Stimulated activated memory B cell treated with anti-CD40 and anti-IgM and Interleukin-4, amounts not matched to agents 10 μg/mL and 1 μg/mL and 100 μg/mL, for 72 hours (primary cell): ENCODE measurements around the gene CD69.
A peak's percentile ranks its signal among the peaks of the same experiment; 100 is the strongest.
"Not testable (repeated sequence)": the region's sequence is repeated elsewhere in the genome, so short reads cannot be mapped to it uniquely, and the experiment has no call there.

Experiments used
- ATAC-seq: fragments of 150-1000 bp; cut with Tn5 transposase; 2 replicates; pipeline ENCODE4 v1.10.0; 2021
- H3K27ac Mint-ChIP-seq: one replicate; pipeline ENCODE4 v1.8.0; 2022; ENCODE audit warnings: mild to moderate bottlenecking, mixed read lengths
- H3K27me3 Mint-ChIP-seq: one replicate; pipeline ENCODE4 v1.8.0; 2022; ENCODE audit warnings: mixed read lengths
- H3K36me3 Mint-ChIP-seq: one replicate; pipeline ENCODE4 v1.8.0; 2022; ENCODE audit warnings: mixed read lengths
- H3K4me1 Mint-ChIP-seq: one replicate; pipeline ENCODE4 v1.8.0; 2022; ENCODE audit warnings: mixed read lengths
- H3K4me3 Mint-ChIP-seq: one replicate; pipeline ENCODE4 v1.8.0; 2022; ENCODE audit warnings: mild to moderate bottlenecking, moderate library complexity, mixed read lengths
- H3K9me3 Mint-ChIP-seq: one replicate; pipeline ENCODE4 v1.8.0; 2022; ENCODE audit warnings: mixed read lengths

The CD69 gene

DNA sequence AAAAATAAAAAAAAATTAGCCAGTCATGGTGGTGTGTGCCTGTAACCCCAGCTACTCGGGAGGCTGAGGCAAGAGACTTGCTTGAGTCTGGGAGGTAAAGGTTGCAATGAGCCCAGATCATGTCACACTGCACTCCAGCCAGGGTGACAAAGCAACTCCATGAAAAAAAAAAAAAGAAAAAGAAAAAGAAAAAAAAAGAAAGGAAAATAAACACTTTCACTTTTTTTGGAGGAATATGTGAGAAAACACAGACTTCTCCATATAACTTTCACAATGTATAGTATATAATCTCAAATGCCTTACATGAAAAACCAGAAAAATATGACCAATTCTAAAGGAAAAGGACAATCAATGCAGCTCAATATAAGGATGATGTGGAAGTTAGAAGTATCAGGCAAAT is 36.7 kb downstream of the CD69 start:
- H3K27me3 Mint-ChIP-seq = no peaks in the 10 kb centered on the region
- H3K27ac Mint-ChIP-seq = peak overlapping the region; percentile 81
- no peaks in the 10 kb centered on the region for H3K9me3 Mint-ChIP-seq
- H3K4me3 Mint-ChIP-seq = peak overlapping the region; percentile 82
- H3K36me3 Mint-ChIP-seq = peaks cover 69% of the 10 kb centered on the region
- no peak for ATAC-seq
- H3K4me1 Mint-ChIP-seq = peaks cover 63% of the 10 kb centered on the region

DNA sequence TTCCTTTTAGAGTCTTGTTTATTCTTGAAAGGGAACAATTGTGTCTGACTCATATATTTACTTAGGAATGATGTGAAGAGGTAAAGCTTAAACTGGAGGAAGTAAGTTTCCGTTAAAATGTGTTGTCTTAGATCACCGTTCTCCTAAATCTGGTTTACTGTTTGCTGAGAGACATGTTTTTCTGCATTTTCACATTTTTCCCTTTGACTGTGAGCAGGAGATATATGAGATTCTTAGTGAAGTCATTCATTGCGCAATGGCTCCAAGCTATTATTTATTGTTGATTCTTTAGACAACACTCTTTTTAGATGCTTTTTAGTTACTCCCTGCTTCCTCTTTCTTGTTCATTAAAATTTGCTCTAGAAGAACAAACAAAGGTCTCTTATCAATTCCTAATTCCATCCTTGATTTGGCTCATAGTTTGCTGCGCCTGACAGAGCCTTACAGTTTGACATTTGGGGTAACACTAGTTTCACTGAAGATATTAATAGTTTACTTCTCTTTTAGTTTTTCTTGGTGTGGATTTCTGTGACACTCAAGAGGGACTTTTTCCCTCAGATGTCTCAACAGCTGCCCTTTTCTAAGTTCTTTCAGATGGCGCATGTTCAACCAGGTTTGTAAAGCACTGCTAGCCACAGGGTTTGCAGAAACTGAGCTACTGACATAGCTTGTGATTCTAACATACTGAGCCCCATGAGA is 39.2 kb downstream of the CD69 start:
- Mint-ChIP-seq H3K4me3 (peak overlapping the region; percentile 76), H3K9me3 (no peaks in the 10 kb centered on the region), H3K36me3 (peaks cover 71% of the 10 kb centered on the region), H3K27ac (peak overlapping the region; percentile 81), H3K4me1 (peaks cover 85% of the 10 kb centered on the region), H3K27me3 (no peaks in the 10 kb centered on the region)
- ATAC-seq = peak; percentile 94

DNA sequence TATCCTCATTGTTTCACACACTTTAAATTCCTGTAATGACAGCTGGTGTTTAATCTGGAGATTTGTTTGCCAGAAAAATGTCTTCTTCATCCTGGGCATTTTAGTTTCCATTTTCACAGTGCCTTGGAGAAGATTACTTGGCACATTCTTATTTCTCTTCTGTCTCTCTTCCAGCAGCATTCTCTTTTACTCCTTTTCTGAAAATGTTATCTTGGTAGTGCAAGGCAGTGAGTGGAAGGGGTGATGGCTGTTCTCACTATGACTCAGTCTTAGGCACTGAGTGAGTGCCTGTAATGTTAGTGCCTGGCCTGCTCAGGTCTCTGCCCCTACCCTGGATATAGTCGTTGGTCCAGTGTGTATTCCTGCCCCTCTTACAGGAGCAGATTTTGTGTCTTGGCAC is 40.9 kb downstream of the CD69 start:
- Mint-ChIP-seq H3K36me3 (peaks cover 78% of the 10 kb centered on the region), H3K27me3 (no peaks in the 10 kb centered on the region), H3K27ac (peak overlapping the region; percentile 81), H3K4me1 (peaks cover 92% of the 10 kb centered on the region), H3K9me3 (peaks cover 9% of the 10 kb centered on the region), H3K4me3 (peak overlapping the region; percentile 41)
- ATAC-seq = no peak

DNA sequence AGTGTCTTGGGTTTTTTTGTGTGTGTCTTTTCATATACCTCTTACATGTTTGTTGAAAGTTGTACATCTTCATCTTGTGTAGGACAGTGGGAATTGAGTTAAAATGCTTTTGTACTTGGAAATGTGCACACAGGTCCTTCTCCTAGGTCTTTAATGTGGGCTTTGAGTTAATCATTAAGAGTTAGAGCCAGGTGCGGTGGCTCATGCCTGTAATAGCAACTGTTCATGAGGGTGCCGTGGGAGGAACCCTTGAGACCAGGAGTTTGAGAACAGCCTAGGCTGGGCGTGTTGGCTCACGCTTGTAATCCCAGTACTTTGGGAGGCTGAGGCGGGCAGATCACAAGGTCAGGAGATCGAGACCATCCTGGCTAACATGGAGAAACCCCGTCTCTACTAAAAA is 41.7 kb downstream of the CD69 start:
- Mint-ChIP-seq H3K27me3 (no peaks in the 10 kb centered on the region), H3K4me3 (peak overlapping the region; percentile 42), H3K36me3 (peaks cover 73% of the 10 kb centered on the region), H3K9me3 (peaks cover 9% of the 10 kb centered on the region), H3K4me1 (peaks cover 93% of the 10 kb centered on the region), H3K27ac (peak overlapping the region; percentile 81)
- no peak for ATAC-seq

DNA sequence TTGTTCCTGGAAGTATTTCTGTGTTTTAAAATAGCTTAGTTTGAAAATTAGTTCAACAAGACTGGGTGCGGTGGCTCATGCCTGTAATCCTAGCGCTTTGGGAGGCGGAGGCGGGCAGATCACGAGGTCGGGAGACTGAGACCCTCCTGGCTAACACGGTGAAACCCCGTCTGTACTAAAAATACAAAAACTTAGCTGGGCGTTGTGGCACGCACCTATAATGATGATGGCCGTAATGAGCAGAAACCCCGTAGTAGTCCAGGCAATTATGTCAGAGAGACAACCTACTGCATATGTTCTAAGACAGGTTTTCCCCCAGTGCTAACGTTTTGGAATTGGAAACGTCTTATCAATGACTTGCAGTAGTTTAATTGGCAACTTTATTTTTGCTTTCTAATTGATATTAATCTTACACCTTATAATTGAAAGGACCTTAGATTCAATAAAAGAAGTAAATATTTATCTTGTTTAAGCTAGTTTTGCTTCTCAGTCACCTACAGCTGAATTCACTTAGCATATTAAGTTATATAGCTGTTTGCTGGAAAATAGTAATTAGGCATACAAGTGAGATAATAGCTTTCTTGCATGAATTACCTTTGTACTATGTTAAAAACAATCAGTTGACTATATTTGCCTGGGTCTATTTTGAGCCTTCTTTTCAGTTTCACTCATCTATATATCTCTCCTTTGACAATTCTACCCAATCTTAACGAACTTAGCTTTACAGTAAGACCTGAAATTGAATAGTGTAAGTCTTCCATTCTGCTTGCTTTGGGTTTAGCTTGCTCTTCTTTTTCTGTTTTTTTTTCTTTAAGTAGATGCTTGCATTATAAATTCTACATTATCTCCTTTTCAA is 43.4 kb downstream of the CD69 start:
- Mint-ChIP-seq H3K27me3 (no peaks in the 10 kb centered on the region), H3K4me3 (peak overlapping the region; percentile 57), H3K9me3 (peaks cover 9% of the 10 kb centered on the region), H3K36me3 (peaks cover 60% of the 10 kb centered on the region), H3K27ac (peak overlapping the region; percentile 81), H3K4me1 (peaks cover 92% of the 10 kb centered on the region)
- ATAC-seq = peak; percentile 44

DNA sequence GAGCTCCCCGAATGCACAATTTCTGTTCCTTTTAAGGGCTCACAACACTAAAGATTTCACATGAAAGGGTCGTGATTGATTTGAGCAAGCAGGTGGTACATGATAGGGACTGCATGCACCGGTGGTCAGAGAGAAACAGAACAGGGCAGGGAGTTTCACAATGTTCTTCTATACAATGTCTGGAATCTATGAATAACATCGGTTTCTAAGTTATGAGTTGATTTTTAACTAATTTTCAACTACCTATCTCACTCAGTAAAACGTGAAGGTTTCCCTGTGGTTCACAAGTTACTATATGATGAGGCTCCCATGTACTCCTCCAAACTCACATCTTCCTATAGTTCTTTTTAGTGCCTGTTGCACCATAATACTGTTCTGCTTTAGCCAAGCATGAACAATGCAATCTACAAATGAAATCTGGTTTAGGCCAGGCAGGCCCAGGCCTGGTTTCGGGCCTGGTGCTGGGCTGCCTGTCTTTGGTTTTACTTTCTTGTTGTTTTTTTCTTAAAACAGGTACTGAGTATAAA is 47.6 kb downstream of the CD69 start:
- Mint-ChIP-seq H3K4me1 (peaks cover 91% of the 10 kb centered on the region), H3K27ac (peak overlapping the region; percentile 81), H3K4me3 (peak overlapping the region; percentile 36), H3K36me3 (peaks cover 42% of the 10 kb centered on the region)
- not testable (repeated sequence) for H3K9me3 Mint-ChIP-seq, H3K27me3 Mint-ChIP-seq
- ATAC-seq = peak; percentile 77

DNA sequence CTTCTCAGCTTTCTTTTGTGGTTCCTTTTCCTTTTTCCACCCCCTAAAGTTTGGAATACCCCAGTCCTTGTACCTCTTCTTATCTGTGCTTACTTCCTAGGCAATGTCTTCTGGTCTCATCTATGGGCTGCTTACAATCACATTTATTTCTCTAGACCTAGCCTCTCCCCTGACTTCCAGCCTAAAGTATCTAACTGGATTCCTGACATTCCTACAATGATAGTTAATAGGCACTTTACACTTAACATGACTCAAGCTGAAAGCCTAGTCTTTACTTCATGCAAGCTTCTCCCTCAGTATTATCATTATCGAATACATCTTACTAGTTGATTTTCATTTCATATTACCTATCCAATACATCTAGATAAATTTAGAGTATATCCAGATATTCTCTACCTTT is 49.0 kb downstream of the CD69 start:
- H3K4me1 Mint-ChIP-seq = peaks cover 90% of the 10 kb centered on the region
- H3K4me3 Mint-ChIP-seq = no peak overlapping the region
- peaks cover 9% of the 10 kb centered on the region for H3K9me3 Mint-ChIP-seq
- no peaks in the 10 kb centered on the region for H3K27me3 Mint-ChIP-seq
- peak overlapping the region; percentile 81 for H3K27ac Mint-ChIP-seq
- peaks cover 44% of the 10 kb centered on the region for H3K36me3 Mint-ChIP-seq
- no peak for ATAC-seq

DNA sequence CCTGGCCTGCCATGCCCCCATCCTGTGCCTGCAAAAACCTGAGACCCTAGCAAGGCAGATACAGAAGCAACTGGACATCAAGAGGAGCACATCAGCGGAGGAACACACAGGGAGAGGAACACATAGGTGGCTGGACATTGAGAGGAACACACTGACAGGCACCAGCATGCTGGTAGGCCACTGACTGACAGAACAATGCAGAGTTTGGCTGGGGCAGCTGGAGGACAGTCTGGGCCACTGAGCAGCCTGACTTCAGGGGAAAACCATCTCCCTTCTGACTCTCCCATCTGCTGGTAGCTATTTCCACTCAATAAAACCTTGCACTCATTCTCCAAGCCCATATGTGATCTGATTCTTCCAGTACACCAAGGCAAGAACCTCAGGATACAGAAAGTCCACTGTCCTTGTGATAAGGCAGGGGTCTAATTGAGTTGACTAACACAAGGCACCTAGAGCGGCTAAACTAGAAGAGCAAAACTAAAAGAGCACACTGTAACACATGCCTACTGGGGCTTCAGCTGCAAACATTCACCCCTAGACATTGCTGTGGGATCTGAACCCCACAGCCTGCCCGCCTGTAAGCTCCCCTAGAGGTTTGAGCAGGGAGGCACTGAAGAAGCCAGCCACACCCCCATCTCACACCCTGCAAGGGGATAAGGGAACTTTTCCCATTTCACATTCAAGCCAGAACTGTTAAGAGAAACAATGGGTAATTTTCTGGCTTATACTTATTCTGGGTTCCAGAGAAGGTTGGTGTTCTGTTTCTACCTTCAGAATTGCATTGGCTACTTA is 49.9 kb downstream of the CD69 start:
- ATAC-seq = no peak
- H3K27ac Mint-ChIP-seq = peak overlapping the region; percentile 81
- H3K27me3 Mint-ChIP-seq = no peaks in the 10 kb centered on the region
- no peak overlapping the region for H3K4me3 Mint-ChIP-seq
- H3K36me3 Mint-ChIP-seq = peaks cover 44% of the 10 kb centered on the region
- peaks cover 6% of the 10 kb centered on the region for H3K9me3 Mint-ChIP-seq
- peaks cover 90% of the 10 kb centered on the region for H3K4me1 Mint-ChIP-seq

DNA sequence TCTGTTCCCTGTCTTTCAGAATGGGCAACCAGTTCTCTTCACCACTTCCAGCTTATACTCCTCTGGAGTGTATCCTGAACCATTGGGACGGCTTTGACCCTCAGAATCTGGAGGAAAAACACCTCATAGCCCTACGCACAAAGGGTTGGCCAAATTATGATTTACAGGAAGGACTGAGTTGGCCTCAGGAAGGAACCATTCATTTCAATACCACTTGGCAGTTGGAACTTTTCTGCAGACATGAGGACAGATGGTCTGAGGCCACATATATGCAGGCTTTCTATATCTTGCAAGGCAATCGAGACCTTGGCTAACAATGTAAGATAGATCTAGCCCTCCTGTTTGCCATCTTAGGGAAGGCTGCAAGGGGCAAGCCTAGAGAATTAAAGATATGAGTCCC is 51.8 kb downstream of the CD69 start:
- H3K36me3 Mint-ChIP-seq = peaks cover 45% of the 10 kb centered on the region
- ATAC-seq = no peak
- peaks cover 80% of the 10 kb centered on the region for H3K4me1 Mint-ChIP-seq
- H3K9me3 Mint-ChIP-seq = peaks cover 6% of the 10 kb centered on the region
- H3K4me3 Mint-ChIP-seq = no peak overlapping the region
- H3K27ac Mint-ChIP-seq = peak overlapping the region; percentile 96
- no peaks in the 10 kb centered on the region for H3K27me3 Mint-ChIP-seq

DNA sequence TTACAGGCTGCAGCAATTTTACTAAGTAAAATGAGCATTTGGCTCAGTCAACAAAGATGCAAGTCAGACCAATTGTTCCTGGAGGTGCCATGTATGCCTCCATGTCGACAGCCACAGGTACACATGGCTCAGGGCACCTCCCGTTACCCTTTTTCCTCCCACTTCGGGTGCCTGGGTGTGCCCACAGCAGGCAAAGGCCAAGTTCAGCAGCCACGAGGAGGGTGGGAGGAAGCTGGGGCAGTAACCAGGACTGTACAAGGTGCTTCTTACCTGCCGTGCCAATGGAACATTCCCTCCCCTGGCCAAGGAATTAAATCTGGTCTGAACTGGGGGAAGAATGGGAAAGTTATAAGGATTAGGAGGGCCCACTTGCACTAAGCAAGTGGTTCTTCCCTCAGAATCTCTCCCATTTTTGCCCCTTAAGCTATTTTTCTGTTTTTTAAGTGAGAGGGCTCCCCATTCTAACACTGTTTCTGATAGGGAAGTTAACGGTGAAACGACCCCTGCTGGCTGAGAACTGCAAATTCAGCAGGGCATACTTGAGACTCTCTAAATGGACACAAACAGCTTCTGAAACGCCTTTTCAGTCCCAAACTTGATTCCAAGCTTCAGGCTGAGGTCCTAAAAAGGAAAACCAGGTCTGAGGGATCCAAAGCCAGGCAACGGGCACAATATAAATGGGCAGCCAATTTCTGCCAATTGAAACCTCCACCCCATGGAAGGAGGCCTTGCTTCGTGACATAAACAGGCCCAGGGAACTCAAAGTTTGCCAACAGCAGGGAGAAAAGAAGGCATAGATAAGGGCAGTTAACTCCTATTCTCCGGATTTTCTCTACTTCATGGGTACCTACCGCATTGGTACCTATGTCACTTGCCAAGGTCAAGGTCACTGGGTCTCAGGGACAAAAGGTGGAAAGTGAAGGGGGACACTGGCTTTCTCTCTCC is 52.6 kb downstream of the CD69 start:
- H3K4me3 Mint-ChIP-seq = peak overlapping the region; percentile 65
- no peaks in the 10 kb centered on the region for H3K27me3 Mint-ChIP-seq
- H3K27ac Mint-ChIP-seq = peak overlapping the region; percentile 96
- H3K9me3 Mint-ChIP-seq = peaks cover 6% of the 10 kb centered on the region
- H3K36me3 Mint-ChIP-seq = peaks cover 45% of the 10 kb centered on the region
- ATAC-seq = peak; percentile 75
- peaks cover 73% of the 10 kb centered on the region for H3K4me1 Mint-ChIP-seq

DNA sequence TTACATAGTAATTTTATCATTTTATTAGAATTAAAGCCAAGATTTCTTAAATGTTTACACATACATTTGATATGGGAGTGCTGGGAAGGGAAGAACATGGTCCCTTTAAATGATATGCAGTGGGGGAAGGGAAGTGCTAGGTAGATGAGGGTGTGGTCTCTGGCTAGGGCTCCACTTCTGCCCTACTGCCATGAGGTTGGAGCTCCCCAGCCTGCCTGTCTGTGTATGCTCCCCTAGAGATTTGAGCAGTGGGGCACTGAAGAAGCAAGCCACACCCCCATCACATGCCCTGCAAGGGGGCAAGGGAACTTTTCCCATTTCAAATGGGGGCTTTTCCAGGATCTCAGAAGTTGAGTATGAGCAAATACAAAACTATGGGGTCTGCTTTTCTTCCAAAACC is 53.3 kb downstream of the CD69 start:
- Mint-ChIP-seq H3K4me3 (peak overlapping the region; percentile 65), H3K27ac (peak overlapping the region; percentile 96), H3K9me3 (peaks cover 6% of the 10 kb centered on the region), H3K4me1 (peaks cover 75% of the 10 kb centered on the region), H3K27me3 (no peaks in the 10 kb centered on the region), H3K36me3 (peaks cover 50% of the 10 kb centered on the region)
- peak; percentile 86 for ATAC-seq

DNA sequence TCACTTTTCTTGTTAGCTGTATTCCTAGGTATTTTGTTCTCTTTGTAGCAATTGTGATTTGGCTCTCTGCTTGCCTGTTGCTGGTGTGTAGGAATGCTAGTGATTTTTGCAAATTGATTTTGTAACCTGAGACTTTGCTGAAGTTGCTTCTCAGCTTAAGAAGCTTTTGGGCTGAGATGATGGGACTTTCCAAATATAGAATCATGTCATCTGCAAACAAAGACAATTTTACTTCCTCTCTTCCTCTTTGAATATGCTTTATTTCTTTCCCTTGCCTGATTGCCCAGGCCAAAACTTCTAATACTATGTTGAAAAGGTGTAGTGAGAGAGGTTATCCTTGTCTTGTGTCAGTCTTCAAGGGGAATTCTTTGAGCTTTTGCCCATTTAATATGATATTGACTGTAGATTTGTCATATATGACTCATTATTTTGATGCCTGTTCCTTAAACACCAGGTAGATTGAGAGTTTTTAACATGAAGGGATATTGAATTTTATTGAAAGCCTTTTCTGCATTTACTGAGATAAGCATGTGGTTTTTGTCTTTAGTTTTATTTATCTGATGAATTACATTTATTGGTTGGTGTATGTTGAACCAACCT is 54.5 kb downstream of the CD69 start:
- ATAC-seq = no peak
- Mint-ChIP-seq H3K36me3 (peaks cover 45% of the 10 kb centered on the region), H3K27me3 (no peaks in the 10 kb centered on the region), H3K4me3 (peak overlapping the region; percentile 42), H3K4me1 (peaks cover 75% of the 10 kb centered on the region), H3K9me3 (peaks cover 6% of the 10 kb centered on the region), H3K27ac (peak overlapping the region; percentile 87)

DNA sequence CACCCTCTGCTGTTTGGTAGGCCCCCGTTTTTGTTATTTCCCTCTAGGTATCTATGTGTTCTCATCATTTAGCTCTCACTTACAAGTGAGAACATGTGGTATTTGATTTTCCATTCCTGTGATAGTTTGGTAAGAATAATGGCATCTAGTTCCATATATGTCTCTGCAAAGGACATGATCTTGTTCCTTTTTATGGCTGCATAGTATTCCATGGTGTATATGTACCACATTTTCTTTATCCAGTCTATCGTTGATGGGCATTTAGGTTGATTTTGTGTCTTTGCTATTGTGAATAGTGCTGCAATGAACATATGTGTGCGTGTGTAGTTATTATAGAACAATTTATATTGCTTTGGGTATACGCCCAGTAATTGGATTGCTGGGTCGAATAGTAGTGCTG is 56.1 kb downstream of the CD69 start:
- not testable (repeated sequence) for H3K27ac Mint-ChIP-seq, H3K27me3 Mint-ChIP-seq, H3K4me3 Mint-ChIP-seq, ATAC-seq, H3K9me3 Mint-ChIP-seq
- H3K4me1 Mint-ChIP-seq = peaks cover 73% of the 10 kb centered on the region
- H3K36me3 Mint-ChIP-seq = peaks cover 40% of the 10 kb centered on the region
